Ishikawa (cell line): ENCODE data around the gene DUS2.

Source experiments
- EGR1 ChIP-seq: IDR thresholded peaks from 2 replicates; pipeline ENCODE4 v1.6.1; 2012
- EP300 ChIP-seq: IDR thresholded peaks from 2 replicates; pipeline ENCODE4 v1.6.1; 2012; ENCODE audit warnings: borderline replicate concordance
- MAX ChIP-seq: IDR thresholded peaks from 2 replicates; pipeline ENCODE4 v1.6.1; 2012
- NFIC ChIP-seq: IDR thresholded peaks from 2 replicates; pipeline ENCODE4 v1.6.1; 2012
- RAD21 ChIP-seq: IDR thresholded peaks from 2 replicates; pipeline ENCODE4 v1.6.1; 2012; ENCODE audit warnings: low read depth
- REST ChIP-seq: IDR thresholded peaks from 2 replicates; pipeline ENCODE4 v1.6.1; 2012; ENCODE audit warnings: low read depth, mild to moderate bottlenecking
- TAF1 ChIP-seq: IDR thresholded peaks from 2 replicates; pipeline ENCODE4 v1.6.1; 2012; ENCODE audit warnings: low read depth, mild to moderate bottlenecking
- TEAD4 ChIP-seq: IDR thresholded peaks from 2 replicates; pipeline ENCODE4 v1.6.1; 2012
- YY1 ChIP-seq: IDR thresholded peaks from 2 replicates; pipeline ENCODE4 v1.6.1; 2012; ENCODE audit warnings: low read depth
- ZBTB7A ChIP-seq: IDR thresholded peaks from 2 replicates; pipeline ENCODE4 v1.6.1; 2012; ENCODE audit warnings: low read depth

- no peak for TF ChIP-seq NFIC
- TF ChIP-seq REST: no peak
- no peak for TF ChIP-seq RAD21
- no peak for TF ChIP-seq TAF1
- TF ChIP-seq ZBTB7A: no peak
- TF ChIP-seq TEAD4: no peak
- TF ChIP-seq EGR1: no peak
- no peak for TF ChIP-seq YY1
- no peak for TF ChIP-seq EP300
- TF ChIP-seq MAX: no peak
Observed at GRCh38 chr16:68061396-68061795, 38.3 kb downstream of the DUS2 start.
